Prostate gland (tissue), 2 donors: ENCODE results near the gene INPP5A. TPM values are rescaled to one million over a fixed set of nuclear protein-coding genes. Genes with fewer than 3 reads are reported as not detected.
A peak's percentile ranks its signal among the peaks of the same experiment; 100 is the strongest.
"Not testable (repeated sequence)": the region's sequence is repeated elsewhere in the genome, so short reads cannot be mapped to it uniquely, and the experiment has no call there.

ENCODE experiments used
- DNase-seq: peaks from one replicate; pipeline ENCODE4 v3.0.0-alpha.2; 2019; ENCODE audit warnings: low spot score
- H3K27ac ChIP-seq, 2 donors: fragments of 200-600 bp; sonication (generic); 2 replicates each; pipeline ENCODE4 v1.5.1; 2017 to 2019
- H3K27me3 ChIP-seq: fragments of 200-600 bp; sonication (generic); replicated peaks from 2 replicates; pipeline ENCODE4 v1.5.1; 2019; ENCODE audit not compliant: insufficient read depth
- H3K36me3 ChIP-seq, 2 donors: fragments of 200-600 bp; sonication (generic); 1 replicate in 1 of 2; 2 replicates in 1 of 2; pipeline versions ENCODE4 v1.5.1 to v1.8.1; 2017 to 2019
- H3K4me1 ChIP-seq: fragments of 200-600 bp; sonication (generic); replicated peaks from 2 replicates; pipeline ENCODE4 v1.5.1; 2019
- H3K4me3 ChIP-seq, 2 donors: fragments of 200-600 bp; sonication (generic); 2 replicates each; pipeline ENCODE4 v1.5.1; 2017 to 2019
- H3K9me3 ChIP-seq: fragments of 200-600 bp; sonication (generic); 2 replicates; pipeline ENCODE4 v1.5.1; 2017
- POLR2A ChIP-seq: fragments of 450-650 bp; IDR thresholded peaks from one replicate; pipeline ENCODE4 v1.6.1; 2016; ENCODE audit warnings: antibody characterized with exemption, mild to moderate bottlenecking
- POLR2AphosphoS5 ChIP-seq: sonication (generic); formaldehyde crosslinking; IDR thresholded peaks from one replicate; pipeline ENCODE4 v1.6.1; 2017; ENCODE audit warnings: antibody characterized with exemption
- WGBS: methylation state at CpG from one replicate; pipeline ENCODE4 v1.1.5; 2018; 5-methylcytosine and 5-hydroxymethylcytosine counted together
- intact Hi-C: fragments of 100-400 bp; cut with DNase I; formaldehyde crosslinking; loops from one replicate; pipeline ENCODE4 v1.14.2; 2022
- total RNA-seq, 2 donors: library from RNA; depleted of rRNA; stranded (reverse); fragments of >200 nt; gene quantifications; one replicate each; pipeline ENCODE4 v1.1.0, GENCODE V29; 2016
- TF ChIP-seq, protein P1 (sequence below), 4 experiments: fragments of 200-600 bp in 2 of 4; fragments of 450-650 bp in 2 of 4; sonication (generic) in 2 of 4; IDR thresholded peaks; 1 replicate in 3 of 4; 2 replicates in 1 of 4; pipeline ENCODE4 v1.5.1; 2016 to 2019; ENCODE audit warnings: antibody characterized with exemption in 4 of 4, mild to moderate bottlenecking in 2 of 4, moderate library complexity in 2 of 4

INPP5A gene
- total RNA-seq, 2 donors from 2014 or later = 49.5 to 83.3 TPM

DNA sequence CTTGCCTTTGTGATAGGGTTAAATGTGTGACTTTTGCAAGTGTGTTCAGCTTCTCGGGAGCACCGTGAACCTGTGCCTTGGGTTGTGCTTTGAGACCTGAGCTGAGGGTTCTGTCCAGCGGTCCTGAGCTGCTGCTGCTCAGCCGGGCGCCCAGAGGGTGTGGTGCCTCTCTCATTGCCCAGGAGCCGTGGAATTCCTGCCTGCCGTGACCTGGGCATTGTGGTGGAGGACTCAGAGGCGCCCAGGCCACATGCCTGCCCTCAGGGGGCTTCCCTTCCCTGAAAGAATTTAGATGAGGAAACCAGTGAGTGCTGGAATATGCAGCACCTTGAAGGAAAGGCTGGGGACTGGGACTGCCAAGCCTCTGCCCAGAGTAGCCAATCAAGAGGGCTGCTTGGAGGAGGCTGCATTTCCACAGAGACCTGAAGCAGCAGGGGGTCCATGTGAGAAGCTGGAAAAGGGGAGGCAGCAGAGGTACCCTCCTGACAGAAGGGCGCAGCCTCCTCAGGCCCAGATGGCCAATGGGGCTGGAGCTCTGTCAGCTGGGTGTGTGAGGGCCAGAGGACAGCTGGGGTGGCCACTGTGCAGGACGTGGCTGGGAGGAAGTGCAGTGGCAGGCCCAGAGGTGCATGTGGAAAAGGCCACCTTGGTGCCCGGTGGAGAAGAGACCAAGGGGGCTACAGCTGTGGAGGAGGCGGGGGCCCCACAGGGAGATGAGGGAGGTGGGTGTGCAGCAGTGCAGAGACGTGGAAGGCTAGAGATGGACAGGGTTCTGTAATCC lies 141.0 kb downstream of the INPP5A start:
- H3K4me3 ChIP-seq = no peak overlapping the region
- WGBS = 93% methylated on average over 13 of the region's 13 CpGs
- peak overlapping the region in 1 of 2 donors; percentile 75 for H3K27ac ChIP-seq
- H3K27me3 ChIP-seq = no peaks in the 10 kb centered on the region
- DNase-seq = no peak
- no peaks in the 10 kb centered on the region for H3K36me3 ChIP-seq
- TF ChIP-seq, protein P1, sequence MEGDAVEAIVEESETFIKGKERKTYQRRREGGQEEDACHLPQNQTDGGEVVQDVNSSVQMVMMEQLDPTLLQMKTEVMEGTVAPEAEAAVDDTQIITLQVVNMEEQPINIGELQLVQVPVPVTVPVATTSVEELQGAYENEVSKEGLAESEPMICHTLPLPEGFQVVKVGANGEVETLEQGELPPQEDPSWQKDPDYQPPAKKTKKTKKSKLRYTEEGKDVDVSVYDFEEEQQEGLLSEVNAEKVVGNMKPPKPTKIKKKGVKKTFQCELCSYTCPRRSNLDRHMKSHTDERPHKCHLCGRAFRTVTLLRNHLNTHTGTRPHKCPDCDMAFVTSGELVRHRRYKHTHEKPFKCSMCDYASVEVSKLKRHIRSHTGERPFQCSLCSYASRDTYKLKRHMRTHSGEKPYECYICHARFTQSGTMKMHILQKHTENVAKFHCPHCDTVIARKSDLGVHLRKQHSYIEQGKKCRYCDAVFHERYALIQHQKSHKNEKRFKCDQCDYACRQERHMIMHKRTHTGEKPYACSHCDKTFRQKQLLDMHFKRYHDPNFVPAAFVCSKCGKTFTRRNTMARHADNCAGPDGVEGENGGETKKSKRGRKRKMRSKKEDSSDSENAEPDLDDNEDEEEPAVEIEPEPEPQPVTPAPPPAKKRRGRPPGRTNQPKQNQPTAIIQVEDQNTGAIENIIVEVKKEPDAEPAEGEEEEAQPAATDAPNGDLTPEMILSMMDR (IDR thresholded peaks at IDR 0.05) = no peak
- TF ChIP-seq POLR2AphosphoS5 (no peak), POLR2A (no peak)
- no peaks in the 10 kb centered on the region for H3K9me3 ChIP-seq
- intact Hi-C loops = no loop called here
- peaks cover 4% of the 10 kb centered on the region for H3K4me1 ChIP-seq

DNA sequence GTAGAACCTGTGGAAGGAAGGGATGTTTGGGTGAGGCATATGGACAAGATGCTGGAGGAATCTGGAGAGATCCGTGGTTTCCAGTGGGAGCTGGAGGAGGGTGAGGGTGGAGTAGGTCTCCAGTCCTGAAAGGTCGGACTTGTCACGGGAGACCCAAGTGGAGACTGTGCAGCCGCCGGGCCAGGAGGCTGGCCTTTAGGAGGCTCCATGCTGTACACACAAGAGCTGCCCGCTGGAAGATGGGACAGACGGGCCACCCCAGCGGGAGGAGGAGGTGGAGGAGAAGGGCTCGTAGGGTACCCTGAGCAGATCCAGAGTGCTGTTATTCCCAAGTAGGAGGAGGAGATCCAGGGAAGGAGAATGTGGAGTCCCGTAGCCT lies 141.6 kb downstream of the INPP5A start:
- TF ChIP-seq POLR2AphosphoS5 (no peak), POLR2A (no peak)
- TF ChIP-seq, protein P1 (IDR thresholded peaks at IDR 0.05) = no peak
- H3K4me3 ChIP-seq = no peak overlapping the region
- H3K27ac ChIP-seq = peak overlapping the region in 1 of 2 donors; percentile 75
- 95% methylated on average over 10 of the region's 10 CpGs for WGBS
- H3K36me3 ChIP-seq = no peaks in the 10 kb centered on the region
- intact Hi-C loops = no loop called here
- no peak for DNase-seq
- H3K27me3 ChIP-seq = no peaks in the 10 kb centered on the region
- H3K9me3 ChIP-seq = no peaks in the 10 kb centered on the region
- peaks cover 5% of the 10 kb centered on the region for H3K4me1 ChIP-seq

DNA sequence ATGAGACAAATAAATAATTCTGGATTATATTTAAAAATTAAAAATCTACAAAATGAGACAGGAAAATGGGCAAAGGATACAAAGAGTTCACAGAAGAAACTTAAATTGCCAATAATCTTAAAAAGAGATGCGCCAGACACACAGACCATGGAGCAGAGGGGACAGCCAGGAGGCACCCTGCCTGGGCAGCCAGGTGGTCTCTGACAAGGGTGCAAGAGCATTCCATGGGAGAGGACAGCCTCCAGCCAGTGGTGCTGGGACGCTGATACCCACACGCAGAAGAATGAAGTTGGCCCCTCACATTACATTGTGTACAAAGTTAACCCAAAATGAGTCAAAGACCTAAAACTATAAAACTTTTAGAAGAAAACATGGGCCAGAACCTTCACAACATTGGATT lies 142.1 kb downstream of the INPP5A start:
- DNase-seq = no peak
- Histone ChIP-seq H3K4me1 (peaks cover 9% of the 10 kb centered on the region), H3K27ac (peak overlapping the region; percentile 28 to 75), H3K36me3 (no peaks in the 10 kb centered on the region), H3K9me3 (no peaks in the 10 kb centered on the region), H3K27me3 (no peaks in the 10 kb centered on the region), H3K4me3 (no peak overlapping the region)
- intact Hi-C loops = no loop called here
- TF ChIP-seq, protein P1 (IDR thresholded peaks at IDR 0.05) = no peak
- TF ChIP-seq POLR2A = no peak
- TF ChIP-seq POLR2AphosphoS5 = no peak
- 82% methylated on average over 3 of the region's 3 CpGs for WGBS

DNA sequence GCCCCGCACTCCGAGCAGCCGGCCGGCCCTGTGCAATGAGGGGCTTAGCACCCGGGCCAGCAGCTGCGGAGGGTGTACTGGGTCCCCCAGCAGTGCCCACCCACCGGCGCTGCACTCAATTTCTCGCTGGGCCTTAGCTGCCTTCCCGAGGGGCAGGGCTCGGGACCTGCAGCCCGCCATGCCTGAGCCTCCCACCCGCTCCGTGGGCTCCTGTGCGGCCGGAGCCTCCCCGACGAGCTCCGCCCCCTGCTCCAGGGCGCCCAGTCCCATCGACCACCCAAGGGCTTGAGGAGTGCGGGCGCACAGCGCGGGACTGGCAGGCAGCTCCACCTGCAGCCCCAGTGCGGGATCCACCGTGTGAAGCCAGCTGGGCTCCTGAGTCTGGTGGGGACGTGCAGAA lies 143.2 kb downstream of the INPP5A start:
- DNase-seq, H3K36me3 ChIP-seq, intact Hi-C loops, H3K9me3 ChIP-seq, H3K4me3 ChIP-seq, H3K27me3 ChIP-seq: not testable (repeated sequence)
- Histone ChIP-seq H3K27ac (peak overlapping the region in 1 of 2 donors; percentile 75), H3K4me1 (peaks cover 16% of the 10 kb centered on the region)
- 93% methylated on average over 7 of the region's 28 CpGs for WGBS

DNA sequence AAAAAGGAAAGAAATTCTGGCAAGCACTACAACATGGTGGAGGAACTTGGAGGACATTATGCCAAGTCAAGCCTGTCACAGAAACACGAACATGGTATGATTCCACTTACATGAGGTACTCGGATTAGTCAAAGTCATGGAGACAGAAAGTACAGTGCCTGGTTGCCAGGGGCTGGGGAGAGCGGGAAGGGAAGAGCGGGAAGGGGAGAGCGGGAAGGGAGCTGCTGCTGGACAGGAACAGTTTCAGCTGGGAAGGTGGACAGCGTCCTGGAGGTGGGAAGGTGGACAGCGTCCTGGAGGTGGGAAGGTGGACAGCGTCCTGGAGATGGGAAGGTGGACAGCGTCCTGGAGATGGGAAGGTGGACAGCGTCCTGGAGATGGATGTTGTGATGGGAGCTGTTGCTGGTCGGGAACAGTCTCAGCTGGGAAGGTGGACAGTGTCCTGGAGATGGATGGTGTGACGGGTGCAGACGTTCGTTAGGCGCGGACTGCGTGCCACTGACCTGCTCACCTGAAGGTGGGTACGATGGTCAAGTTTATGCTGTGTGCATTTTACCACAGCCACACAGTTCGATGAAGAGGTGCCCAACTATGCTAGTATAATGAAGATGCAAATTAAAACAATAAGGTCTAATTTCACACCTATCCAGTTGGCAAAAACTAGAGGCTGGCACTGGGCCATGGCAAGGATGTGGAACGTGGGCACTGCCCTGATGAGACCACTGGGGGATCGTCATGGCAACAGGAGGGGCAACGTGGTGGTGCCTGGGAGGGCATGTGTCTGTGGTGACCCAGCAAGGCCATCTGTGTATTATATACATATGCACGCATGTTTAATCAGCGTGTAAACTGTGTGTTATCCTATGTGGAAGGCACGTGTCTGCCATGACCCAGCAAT lies 144.5 kb downstream of the INPP5A start:
- Histone ChIP-seq H3K36me3 (no peaks in the 10 kb centered on the region), H3K9me3 (no peaks in the 10 kb centered on the region), H3K4me3 (no peak overlapping the region), H3K27ac (peak overlapping the region in 1 of 2 donors; percentile 1), H3K4me1 (peaks cover 22% of the 10 kb centered on the region), H3K27me3 (no peaks in the 10 kb centered on the region)
- TF ChIP-seq POLR2A (no peak), POLR2AphosphoS5 (no peak)
- TF ChIP-seq, protein P1 (IDR thresholded peaks at IDR 0.05) = no peak
- intact Hi-C loops = no loop called here
- WGBS = 89% methylated on average over 25 of the region's 25 CpGs
- no peak for DNase-seq
